ENCODE measurements around the gene CYP26C1. TPM values are rescaled to one million over a fixed set of nuclear protein-coding genes. Genes with fewer than 3 reads are reported as not detected.

Gene CYP26C1
- total and polyA plus RNA-seq, 2 of the 13 experiments (the other 11 are each of a cell fraction or from before 2014, with no cell fraction given) = 0.02 TPM; not detected in 1

DNA sequence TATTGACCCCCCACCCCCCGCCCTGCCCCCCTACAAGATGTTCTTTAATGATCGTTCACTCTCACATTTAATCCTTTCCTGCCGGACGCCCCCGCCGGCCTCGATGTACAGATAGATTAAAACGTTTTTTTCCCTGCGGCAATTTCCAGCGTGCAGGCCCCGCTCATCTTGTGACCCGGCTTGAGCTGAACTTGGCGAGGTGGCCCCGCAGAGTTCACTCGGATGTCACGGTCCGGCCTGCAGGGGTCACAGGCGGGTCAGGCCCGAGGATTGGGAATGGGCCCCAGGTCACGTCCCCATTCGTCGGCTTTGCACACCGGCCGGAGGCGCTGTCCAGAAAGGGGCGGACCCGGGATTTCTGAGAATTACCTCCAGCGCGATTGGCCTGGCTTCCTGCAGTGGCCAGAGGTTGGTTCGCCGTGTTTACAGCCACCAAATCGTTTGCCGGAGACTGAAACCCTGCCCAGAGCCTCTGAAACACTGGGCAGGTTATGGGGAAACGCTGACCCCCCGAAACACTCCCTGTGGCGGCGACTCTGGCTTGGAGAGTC, 11.2 kb downstream of the CYP26C1 start (continued):
- TF ChIP-seq SETDB1 (CRISPR knock-in tag; IDR thresholded peaks at IDR 0.05; ENCODE audit: borderline replicate concordance) (no peak), NCOR1 (IDR thresholded peaks at IDR 0.05; ENCODE audit: borderline replicate concordance, low read length) (peak; percentile 75; the same call in 1 of the 2 replicates), MTERF4 (CRISPR knock-in tag; IDR thresholded peaks at IDR 0.05) (no peak), ZNF296 (CRISPR knock-in tag; conservative IDR thresholded peaks at IDR 0.05) (no peak), MEF2D (CRISPR knock-in tag; IDR thresholded peaks at IDR 0.05) (peak; percentile 74), TP53 (CRISPR knock-in tag; conservative IDR thresholded peaks at IDR 0.05) (no peak), IKZF5 (CRISPR knock-in tag; IDR thresholded peaks at IDR 0.05) (no peak), ZNF781 (CRISPR knock-in tag; IDR thresholded peaks at IDR 0.05; ENCODE audit: borderline replicate concordance, not compliant biosample characterization) (no peak), MED1 (CRISPR knock-in tag; IDR thresholded peaks at IDR 0.05) (peak; percentile 57; the same call in 1 of the 2 replicates), AFF4 (CRISPR knock-in tag; IDR thresholded peaks at IDR 0.05) (no peak)
- TF ChIP-seq, protein P1, sequence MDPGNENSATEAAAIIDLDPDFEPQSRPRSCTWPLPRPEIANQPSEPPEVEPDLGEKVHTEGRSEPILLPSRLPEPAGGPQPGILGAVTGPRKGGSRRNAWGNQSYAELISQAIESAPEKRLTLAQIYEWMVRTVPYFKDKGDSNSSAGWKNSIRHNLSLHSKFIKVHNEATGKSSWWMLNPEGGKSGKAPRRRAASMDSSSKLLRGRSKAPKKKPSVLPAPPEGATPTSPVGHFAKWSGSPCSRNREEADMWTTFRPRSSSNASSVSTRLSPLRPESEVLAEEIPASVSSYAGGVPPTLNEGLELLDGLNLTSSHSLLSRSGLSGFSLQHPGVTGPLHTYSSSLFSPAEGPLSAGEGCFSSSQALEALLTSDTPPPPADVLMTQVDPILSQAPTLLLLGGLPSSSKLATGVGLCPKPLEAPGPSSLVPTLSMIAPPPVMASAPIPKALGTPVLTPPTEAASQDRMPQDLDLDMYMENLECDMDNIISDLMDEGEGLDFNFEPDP (CRISPR knock-in tag; conservative IDR thresholded peaks at IDR 0.05) = no peak
- TF ChIP-seq, protein P2, sequence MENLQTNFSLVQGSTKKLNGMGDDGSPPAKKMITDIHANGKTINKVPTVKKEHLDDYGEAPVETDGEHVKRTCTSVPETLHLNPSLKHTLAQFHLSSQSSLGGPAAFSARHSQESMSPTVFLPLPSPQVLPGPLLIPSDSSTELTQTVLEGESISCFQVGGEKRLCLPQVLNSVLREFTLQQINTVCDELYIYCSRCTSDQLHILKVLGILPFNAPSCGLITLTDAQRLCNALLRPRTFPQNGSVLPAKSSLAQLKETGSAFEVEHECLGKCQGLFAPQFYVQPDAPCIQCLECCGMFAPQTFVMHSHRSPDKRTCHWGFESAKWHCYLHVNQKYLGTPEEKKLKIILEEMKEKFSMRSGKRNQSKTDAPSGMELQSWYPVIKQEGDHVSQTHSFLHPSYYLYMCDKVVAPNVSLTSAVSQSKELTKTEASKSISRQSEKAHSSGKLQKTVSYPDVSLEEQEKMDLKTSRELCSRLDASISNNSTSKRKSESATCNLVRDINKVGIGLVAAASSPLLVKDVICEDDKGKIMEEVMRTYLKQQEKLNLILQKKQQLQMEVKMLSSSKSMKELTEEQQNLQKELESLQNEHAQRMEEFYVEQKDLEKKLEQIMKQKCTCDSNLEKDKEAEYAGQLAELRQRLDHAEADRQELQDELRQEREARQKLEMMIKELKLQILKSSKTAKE (CRISPR knock-in tag; IDR thresholded peaks at IDR 0.05; ENCODE audit: borderline replicate concordance) = peak; percentile 99
- TF ChIP-seq, protein P3, sequence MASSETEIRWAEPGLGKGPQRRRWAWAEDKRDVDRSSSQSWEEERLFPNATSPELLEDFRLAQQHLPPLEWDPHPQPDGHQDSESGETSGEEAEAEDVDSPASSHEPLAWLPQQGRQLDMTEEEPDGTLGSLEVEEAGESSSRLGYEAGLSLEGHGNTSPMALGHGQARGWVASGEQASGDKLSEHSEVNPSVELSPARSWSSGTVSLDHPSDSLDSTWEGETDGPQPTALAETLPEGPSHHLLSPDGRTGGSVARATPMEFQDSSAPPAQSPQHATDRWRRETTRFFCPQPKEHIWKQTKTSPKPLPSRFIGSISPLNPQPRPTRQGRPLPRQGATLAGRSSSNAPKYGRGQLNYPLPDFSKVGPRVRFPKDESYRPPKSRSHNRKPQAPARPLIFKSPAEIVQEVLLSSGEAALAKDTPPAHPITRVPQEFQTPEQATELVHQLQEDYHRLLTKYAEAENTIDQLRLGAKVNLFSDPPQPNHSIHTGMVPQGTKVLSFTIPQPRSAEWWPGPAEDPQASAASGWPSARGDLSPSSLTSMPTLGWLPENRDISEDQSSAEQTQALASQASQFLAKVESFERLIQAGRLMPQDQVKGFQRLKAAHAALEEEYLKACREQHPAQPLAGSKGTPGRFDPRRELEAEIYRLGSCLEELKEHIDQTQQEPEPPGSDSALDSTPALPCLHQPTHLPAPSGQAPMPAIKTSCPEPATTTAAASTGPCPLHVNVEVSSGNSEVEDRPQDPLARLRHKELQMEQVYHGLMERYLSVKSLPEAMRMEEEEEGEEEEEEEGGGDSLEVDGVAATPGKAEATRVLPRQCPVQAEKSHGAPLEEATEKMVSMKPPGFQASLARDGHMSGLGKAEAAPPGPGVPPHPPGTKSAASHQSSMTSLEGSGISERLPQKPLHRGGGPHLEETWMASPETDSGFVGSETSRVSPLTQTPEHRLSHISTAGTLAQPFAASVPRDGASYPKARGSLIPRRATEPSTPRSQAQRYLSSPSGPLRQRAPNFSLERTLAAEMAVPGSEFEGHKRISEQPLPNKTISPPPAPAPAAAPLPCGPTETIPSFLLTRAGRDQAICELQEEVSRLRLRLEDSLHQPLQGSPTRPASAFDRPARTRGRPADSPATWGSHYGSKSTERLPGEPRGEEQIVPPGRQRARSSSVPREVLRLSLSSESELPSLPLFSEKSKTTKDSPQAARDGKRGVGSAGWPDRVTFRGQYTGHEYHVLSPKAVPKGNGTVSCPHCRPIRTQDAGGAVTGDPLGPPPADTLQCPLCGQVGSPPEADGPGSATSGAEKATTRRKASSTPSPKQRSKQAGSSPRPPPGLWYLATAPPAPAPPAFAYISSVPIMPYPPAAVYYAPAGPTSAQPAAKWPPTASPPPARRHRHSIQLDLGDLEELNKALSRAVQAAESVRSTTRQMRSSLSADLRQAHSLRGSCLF (CRISPR knock-in tag; IDR thresholded peaks at IDR 0.05; ENCODE audit: borderline replicate concordance) = no peak
